Adrenal gland (tissue), 12 donors: ENCODE results near the gene PARD6B. TPM values are rescaled to one million over a fixed set of nuclear protein-coding genes. Genes with fewer than 3 reads are reported as not detected.

Experiments
- DNase-seq, 7 donors: peaks; one replicate each; pipeline ENCODE4 v3.0.0-alpha.2; 2019 to 2020
- H3K27ac ChIP-seq, 5 donors: fragments of 200-600 bp; sonication (generic) in 4 of 5; 1 replicate in 3 of 5; 2 replicates in 2 of 5; pipeline versions ENCODE4 v1.5.1 to v1.8.0; 2016 to 2020; ENCODE audit warnings: mild to moderate bottlenecking in 1 of 5
- H3K27me3 ChIP-seq: fragments of 200-600 bp; 2 replicates; pipeline ENCODE4 v1.8.0; 2021
- H3K36me3 ChIP-seq, 2 donors: fragments of 200-600 bp; replicated peaks in 1 of 2; 1 replicate in 1 of 2; 2 replicates in 1 of 2; pipeline versions ENCODE4 v1.5.1 to v1.8.0; 2018 to 2022
- H3K4me1 ChIP-seq, 2 donors: fragments of 200-600 bp; replicated peaks in 1 of 2; 1 replicate in 1 of 2; 2 replicates in 1 of 2; pipeline versions ENCODE4 v1.5.1 to v1.8.0; 2018 to 2021
- H3K4me3 ChIP-seq, 4 donors: fragments of 200-600 bp; sonication (generic) in 3 of 4; one replicate each; pipeline ENCODE4 v1.5.1; 2016 to 2018
- H3K9me3 ChIP-seq, 3 donors: fragments of 200-600 bp; sonication (generic) in 1 of 3; replicated peaks in 1 of 3; 1 replicate in 2 of 3; 2 replicates in 1 of 3; pipeline versions ENCODE4 v1.5.1 to v1.8.0; 2016 to 2021
- POLR2A ChIP-seq, 2 donors: fragments of 450-650 bp; IDR thresholded peaks; one replicate each; pipeline ENCODE4 v1.6.1; 2017; ENCODE audit warnings: antibody characterized with exemption in 2 of 2, mild to moderate bottlenecking in 2 of 2, moderate library complexity in 1 of 2
- WGBS, 4 donors: extraction: QIAGEN DNeasy Blood & Tissue Kit in 2 of 4; methylation state at CpG; one replicate each; pipeline versions ENCODE4 v1.1.5 to v1.1.7; 2013 to 2017; 5-methylcytosine and 5-hydroxymethylcytosine counted together
- intact Hi-C, 2 donors: fragments of 100-400 bp; cut with DNase I; formaldehyde crosslinking; loops; one replicate each; pipeline versions ENCODE4 v1.14.1 to v1.15.0; 2022 to 2023
- polyA plus RNA-seq, 3 donors: library from polyadenylated mRNA; stranded (reverse); fragments of 200-250 nt in 2 of 3; fragments of 350-450 nt in 1 of 3; fragmentation: Illumina TruSeq in 1 of 3; extraction: RNeasy Lipid Tissue Mini Kit (QIAGEN cat#74804) in 1 of 3; gene quantifications; one replicate each; pipeline ENCODE4 v1.2.3, GENCODE V29; 2013 to 2014
- total RNA-seq, 9 donors: library from RNA; depleted of rRNA in 4 of 9; stranded (reverse); fragments of >200 nt in 4 of 9; fragments of 120-200 nt in 1 of 9; fragmentation: NEBNext Ultra II Directional in 1 of 9; extraction: Animal tissue kit (Norgen Biotek cat#: 25700) in 1 of 9; gene quantifications; one replicate each; pipeline versions ENCODE4 v1.1.0 to v1.2.4, GENCODE V29; 2013 to 2023
- TF ChIP-seq, protein P1 (sequence below), 6 experiments: fragments of 450-650 bp in 4 of 6; fragments of 200-600 bp in 2 of 6; sonication (generic) in 1 of 6; IDR thresholded peaks; 1 replicate in 5 of 6; 2 replicates in 1 of 6; pipeline versions ENCODE4 v1.5.1 to v1.8.0; 2016 to 2021; ENCODE audit warnings: antibody characterized with exemption in 6 of 6, mild to moderate bottlenecking in 2 of 6, moderate library complexity in 1 of 6
- donor health status: healthy with polysubstance abuse.
- donor health status: Bipolar disorder and iron deficiency.
- donor health status: DM: yes; HTN: yes; CAD: no.
- donor health status: DM: no; HTN: no; CAD: no.
- donor health status: DM: no; HTN: no; CAD: no.
- donor health status: DM: yes; HTN: yes; CAD: no.

Gene PARD6B
- total and polyA plus RNA-seq, 12 donors, result 1.1 to 10.8 (median 5.3) TPM

DNA sequence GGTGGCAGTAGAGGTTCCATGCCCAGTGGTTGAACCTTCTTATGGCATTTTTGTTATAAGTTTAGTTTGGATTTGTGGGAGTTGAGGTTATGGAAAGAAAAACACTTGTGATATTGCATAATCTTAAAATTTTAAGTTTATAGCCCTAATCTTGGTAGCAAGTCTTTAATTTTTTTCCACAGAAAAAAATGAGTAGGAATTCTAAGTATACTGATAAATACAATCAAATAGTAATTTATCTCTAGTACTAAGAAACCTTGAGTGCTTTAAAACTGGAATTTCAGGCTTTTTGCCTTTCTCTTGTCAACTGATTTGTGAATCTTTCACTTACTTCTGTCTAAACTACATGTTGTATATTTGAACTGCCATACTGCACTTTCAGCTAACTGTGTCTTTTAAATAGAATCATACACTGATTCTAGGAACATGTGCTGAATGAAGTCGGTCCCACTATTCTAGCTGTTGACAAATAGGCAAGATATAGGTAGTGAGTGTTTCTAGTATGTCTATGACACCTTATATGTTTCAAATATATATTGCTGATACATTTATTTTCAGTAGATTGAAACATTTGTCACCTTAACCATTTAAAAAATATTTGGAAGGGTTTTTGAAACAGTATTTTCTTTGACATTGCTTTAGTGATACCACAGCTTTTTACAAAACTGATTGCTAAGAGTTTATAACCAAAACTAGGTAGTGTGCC is 2.4 kb downstream of the PARD6B start:
- intact Hi-C loops, result no loop called here
- no peaks in the 10 kb centered on the region for H3K36me3 ChIP-seq
- no peak overlapping the region for H3K4me3 ChIP-seq
- no peak for DNase-seq
- TF ChIP-seq POLR2A (IDR thresholded peaks at IDR 0.05), result no peak
- TF ChIP-seq, protein P1, sequence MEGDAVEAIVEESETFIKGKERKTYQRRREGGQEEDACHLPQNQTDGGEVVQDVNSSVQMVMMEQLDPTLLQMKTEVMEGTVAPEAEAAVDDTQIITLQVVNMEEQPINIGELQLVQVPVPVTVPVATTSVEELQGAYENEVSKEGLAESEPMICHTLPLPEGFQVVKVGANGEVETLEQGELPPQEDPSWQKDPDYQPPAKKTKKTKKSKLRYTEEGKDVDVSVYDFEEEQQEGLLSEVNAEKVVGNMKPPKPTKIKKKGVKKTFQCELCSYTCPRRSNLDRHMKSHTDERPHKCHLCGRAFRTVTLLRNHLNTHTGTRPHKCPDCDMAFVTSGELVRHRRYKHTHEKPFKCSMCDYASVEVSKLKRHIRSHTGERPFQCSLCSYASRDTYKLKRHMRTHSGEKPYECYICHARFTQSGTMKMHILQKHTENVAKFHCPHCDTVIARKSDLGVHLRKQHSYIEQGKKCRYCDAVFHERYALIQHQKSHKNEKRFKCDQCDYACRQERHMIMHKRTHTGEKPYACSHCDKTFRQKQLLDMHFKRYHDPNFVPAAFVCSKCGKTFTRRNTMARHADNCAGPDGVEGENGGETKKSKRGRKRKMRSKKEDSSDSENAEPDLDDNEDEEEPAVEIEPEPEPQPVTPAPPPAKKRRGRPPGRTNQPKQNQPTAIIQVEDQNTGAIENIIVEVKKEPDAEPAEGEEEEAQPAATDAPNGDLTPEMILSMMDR (IDR thresholded peaks at IDR 0.05), result no peak
- H3K27me3 ChIP-seq, result no peaks in the 10 kb centered on the region
- H3K27ac ChIP-seq, result no peak overlapping the region
- H3K4me1 ChIP-seq, result peaks cover 8 to 22% of the 10 kb centered on the region in 2 donors
- WGBS, 4 donors, result 69 to 86% (median 81%) methylated on average over 1 of the region's 1 CpG
- H3K9me3 ChIP-seq, result no peaks in the 10 kb centered on the region

DNA sequence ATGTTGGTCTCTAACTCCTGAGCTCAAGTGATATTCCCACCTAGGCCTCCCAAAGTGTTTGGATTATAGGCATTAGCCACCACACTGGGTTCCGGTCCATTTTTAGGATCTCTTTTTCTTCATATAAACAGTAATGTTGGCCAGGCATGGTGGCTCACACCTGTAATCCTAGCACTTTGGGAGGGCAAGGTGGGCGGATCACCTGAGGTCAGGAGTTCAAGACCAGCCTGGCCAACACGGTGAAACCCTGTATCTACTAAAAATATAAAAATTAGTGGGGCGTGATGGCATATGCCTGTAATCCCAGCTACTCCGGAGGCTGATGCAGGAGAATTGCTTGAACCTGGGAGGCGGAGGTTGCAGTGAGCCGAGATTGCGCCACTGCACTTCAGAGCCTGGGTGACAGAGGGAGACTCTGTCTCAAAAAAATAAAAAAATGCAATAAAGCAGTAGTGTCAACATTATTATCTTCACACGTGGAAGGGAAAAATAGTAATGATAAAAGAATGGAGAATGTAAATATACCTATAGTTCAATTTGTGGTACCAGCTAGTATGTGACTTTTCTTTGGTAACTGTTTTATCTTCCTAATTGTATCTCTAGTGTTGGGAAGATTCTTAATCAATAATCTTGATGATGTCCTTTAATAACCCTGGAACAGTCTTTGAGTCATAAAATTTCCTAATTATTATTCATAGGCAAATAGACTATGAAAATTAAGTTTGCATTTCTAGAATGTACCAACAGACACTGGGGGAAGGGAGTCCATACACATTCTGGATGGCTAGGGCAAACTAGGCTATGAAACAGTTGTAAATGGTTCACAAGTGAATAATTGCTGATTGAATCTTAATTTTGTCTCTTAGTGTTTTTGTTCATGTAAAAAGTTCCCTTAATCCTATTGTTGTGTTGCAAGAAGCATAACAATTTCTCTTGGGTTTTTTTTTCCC is 3.6 kb downstream of the PARD6B start:
- Histone ChIP-seq H3K27me3 (no peaks in the 10 kb centered on the region), H3K9me3 (no peaks in the 10 kb centered on the region), H3K4me1 (peaks cover 8 to 22% of the 10 kb centered on the region in 2 donors), H3K36me3 (no peaks in the 10 kb centered on the region), H3K27ac (no peak overlapping the region), H3K4me3 (no peak overlapping the region)
- 91 to 95% (median 94%) methylated on average over 9 of the region's 9 CpGs for WGBS, 4 donors
- DNase-seq, result peak in 1 of 7 donors; percentile 5
- intact Hi-C loops, result no loop called here
- TF ChIP-seq, protein P1 (IDR thresholded peaks at IDR 0.05), result no peak
- no peak for TF ChIP-seq POLR2A (IDR thresholded peaks at IDR 0.05)

GRCh38 chr20:50735813-50736212 is 4.4 kb downstream of the PARD6B start:
- Histone ChIP-seq H3K27me3 (no peaks in the 10 kb centered on the region), H3K36me3 (no peaks in the 10 kb centered on the region), H3K4me1 (peaks cover 8 to 18% of the 10 kb centered on the region in 2 donors), H3K9me3 (no peaks in the 10 kb centered on the region), H3K4me3 (no peak overlapping the region), H3K27ac (no peak overlapping the region)
- no peak for DNase-seq
- TF ChIP-seq, protein P1 (IDR thresholded peaks at IDR 0.05), result no peak
- no peak for TF ChIP-seq POLR2A (IDR thresholded peaks at IDR 0.05)
- intact Hi-C loops, result no loop called here

GRCh38 chr20:50737352-50737751 is 6.0 kb downstream of the PARD6B start:
- intact Hi-C loops, result no loop called here
- no peak for DNase-seq
- Histone ChIP-seq H3K27ac (no peak overlapping the region), H3K4me1 (peaks cover 2 to 11% of the 10 kb centered on the region in 2 donors), H3K4me3 (no peak overlapping the region), H3K9me3 (no peaks in the 10 kb centered on the region), H3K27me3 (no peaks in the 10 kb centered on the region), H3K36me3 (no peaks in the 10 kb centered on the region)
- 88 to 90% (median 89%) methylated on average over 4 of the region's 4 CpGs for WGBS, 4 donors
- TF ChIP-seq, protein P1 (IDR thresholded peaks at IDR 0.05), result no peak
- TF ChIP-seq POLR2A (IDR thresholded peaks at IDR 0.05), result no peak
